Sigmoid colon (tissue), 4 donors: ENCODE measurements around the gene C7orf33.

ENCODE experiments used
- POLR2A ChIP-seq, 2 donors: fragments of 450-650 bp; IDR thresholded peaks; one replicate each; pipeline ENCODE4 v1.6.1; 2016; ENCODE audit warnings: antibody characterized with exemption in 2 of 2, mild to moderate bottlenecking in 2 of 2, moderate library complexity in 2 of 2
- POLR2AphosphoS5 ChIP-seq, 4 donors: sonication (generic); formaldehyde crosslinking; IDR thresholded peaks; one replicate each; pipeline ENCODE4 v1.6.1; 2017; ENCODE audit warnings: antibody characterized with exemption in 4 of 4

GRCh38 chr7:148630078-148630477, 39.5 kb downstream of the C7orf33 start:
- no peak for TF ChIP-seq POLR2A (IDR thresholded peaks at IDR 0.05)
- TF ChIP-seq POLR2AphosphoS5 (IDR thresholded peaks at IDR 0.05): no peak
